ENCODE data around the gene EVI5L.

The EVI5L gene

GRCh38 chr19:7874897-7875273, 44.9 kb downstream of the EVI5L start:
- H3K4me3 ChIP-seq (ENCODE audit: extremely low read depth, insufficient read depth, low read length, poor library complexity, severe bottlenecking) = peak overlapping the region; percentile 39
- no peaks in the 10 kb centered on the region for H3K9me3 ChIP-seq (ENCODE audit: control insufficient read depth, low read length)
- no peak overlapping the region for H3K27ac ChIP-seq (ENCODE audit: low read depth, low read length, severe bottlenecking)

GRCh38 chr19:7877249-7877836, 47.3 kb downstream of the EVI5L start:
- Histone ChIP-seq H3K9me3 (ENCODE audit: control insufficient read depth, low read length) (no peaks in the 10 kb centered on the region), H3K4me3 (ENCODE audit: extremely low read depth, insufficient read depth, low read length, poor library complexity, severe bottlenecking) (no peak overlapping the region), H3K27ac (ENCODE audit: low read depth, low read length, severe bottlenecking) (no peak overlapping the region), H3K4me1 (ENCODE audit: control insufficient read depth, insufficient read depth, low read length, poor library complexity, severe bottlenecking) (peaks cover 3% of the 10 kb centered on the region), H3K36me3 (ENCODE audit: control insufficient read depth, insufficient read depth, low read length) (no peaks in the 10 kb centered on the region)
- 84 to 88% methylated on average over 3 to 5 of the region's 6 CpGs for WGBS, 2 experiments (ENCODE audit: insufficient coverage in 2 of 2)

More at GRCh38 chr19:7874897-7875273, 44.9 kb downstream of the EVI5L start:
- H3K4me1 ChIP-seq (ENCODE audit: control insufficient read depth, insufficient read depth, low read length, poor library complexity, severe bottlenecking) = peaks cover 10% of the 10 kb centered on the region
- no peaks in the 10 kb centered on the region for H3K36me3 ChIP-seq (ENCODE audit: control insufficient read depth, insufficient read depth, low read length)
- 61 to 68% methylated on average over 9 to 12 of the region's 12 CpGs for WGBS, 2 experiments (ENCODE audit: insufficient coverage in 2 of 2)

DNA sequence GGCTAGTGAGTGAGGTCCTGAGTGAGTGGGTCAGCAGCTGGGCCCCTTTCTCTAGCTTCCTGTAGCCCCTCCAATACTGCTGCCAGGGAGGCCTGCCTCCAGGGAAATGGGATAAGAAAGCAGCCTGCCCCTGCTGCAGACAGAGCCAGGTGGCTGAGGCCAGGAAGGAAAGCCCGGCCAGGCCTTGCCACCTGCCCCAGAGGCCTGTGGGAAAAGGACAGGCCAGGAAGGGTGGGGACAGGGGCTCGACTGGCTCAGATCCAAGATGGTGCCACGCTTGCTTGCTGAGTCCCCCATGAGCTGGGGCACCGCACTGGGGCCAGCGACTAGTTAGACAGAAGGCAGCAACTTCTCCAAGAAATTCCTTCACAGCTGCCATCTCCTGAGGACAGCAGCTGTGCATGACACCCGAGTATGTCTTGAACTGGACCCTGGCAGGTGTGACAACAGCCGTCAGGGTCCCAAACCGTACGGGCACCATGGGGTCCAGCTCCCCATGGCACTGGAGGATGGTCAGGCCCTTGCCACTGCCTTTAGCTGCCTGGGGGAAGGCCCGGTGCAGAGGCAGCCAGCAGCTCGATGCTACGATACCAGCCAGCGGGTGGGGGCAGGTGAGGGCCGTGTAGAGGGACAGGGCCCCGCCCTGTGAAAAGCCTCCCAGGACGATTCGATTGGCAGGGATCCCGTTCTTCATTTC, 49.2 kb downstream of the EVI5L start:
- no peaks in the 10 kb centered on the region for H3K9me3 ChIP-seq (ENCODE audit: control insufficient read depth, low read length)
- no peaks in the 10 kb centered on the region for H3K4me1 ChIP-seq (ENCODE audit: control insufficient read depth, insufficient read depth, low read length, poor library complexity, severe bottlenecking)
- H3K27ac ChIP-seq (ENCODE audit: low read depth, low read length, severe bottlenecking) = no peak overlapping the region
- no peaks in the 10 kb centered on the region for H3K36me3 ChIP-seq (ENCODE audit: control insufficient read depth, insufficient read depth, low read length)
- WGBS, 2 experiments (ENCODE audit: insufficient coverage in 2 of 2) = 89 to 94% methylated on average over 15 to 17 of the region's 18 CpGs
- H3K4me3 ChIP-seq (ENCODE audit: extremely low read depth, insufficient read depth, low read length, poor library complexity, severe bottlenecking) = no peak overlapping the region

DNA sequence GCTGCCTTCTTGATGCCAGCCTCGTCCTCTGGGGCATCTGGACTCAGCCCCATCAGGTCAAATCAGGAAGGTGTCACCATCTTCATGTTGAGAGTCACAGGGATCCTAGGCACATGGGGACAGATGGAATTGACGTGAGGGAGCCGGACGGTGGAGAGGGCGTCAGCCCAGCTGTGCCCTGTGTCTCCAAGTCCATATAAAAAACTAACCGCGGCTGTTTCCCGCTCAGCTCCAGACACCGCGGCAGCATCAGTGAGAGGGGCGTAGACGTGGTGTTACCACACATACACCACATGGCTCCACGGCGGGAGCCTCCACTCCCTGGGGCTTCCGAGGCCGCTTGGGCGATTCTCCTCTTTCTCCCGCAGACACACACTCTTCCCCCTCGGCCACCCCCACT, 49.8 kb downstream of the EVI5L start:
- no peaks in the 10 kb centered on the region for H3K9me3 ChIP-seq (ENCODE audit: control insufficient read depth, low read length)
- no peak overlapping the region for H3K27ac ChIP-seq (ENCODE audit: low read depth, low read length, severe bottlenecking)
- H3K4me1 ChIP-seq (ENCODE audit: control insufficient read depth, insufficient read depth, low read length, poor library complexity, severe bottlenecking) = no peaks in the 10 kb centered on the region
- WGBS, 2 experiments (ENCODE audit: insufficient coverage in 2 of 2) = 89 to 92% methylated on average over 6 to 12 of the region's 19 CpGs
- no peaks in the 10 kb centered on the region for H3K36me3 ChIP-seq (ENCODE audit: control insufficient read depth, insufficient read depth, low read length)
- H3K4me3 ChIP-seq (ENCODE audit: extremely low read depth, insufficient read depth, low read length, poor library complexity, severe bottlenecking) = no peak overlapping the region

- Histone ChIP-seq H3K36me3 (ENCODE audit: control insufficient read depth, insufficient read depth, low read length) (no peaks in the 10 kb centered on the region), H3K27ac (ENCODE audit: low read depth, low read length, severe bottlenecking) (no peak overlapping the region), H3K4me1 (ENCODE audit: control insufficient read depth, insufficient read depth, low read length, poor library complexity, severe bottlenecking) (no peaks in the 10 kb centered on the region), H3K9me3 (ENCODE audit: control insufficient read depth, low read length) (no peaks in the 10 kb centered on the region), H3K4me3 (ENCODE audit: extremely low read depth, insufficient read depth, low read length, poor library complexity, severe bottlenecking) (no peak overlapping the region)
- WGBS, 2 experiments (ENCODE audit: insufficient coverage in 2 of 2) = 93 to 96% methylated on average over 3 of the region's 3 CpGs
Measured at GRCh38 chr19:7881910-7882309, 51.9 kb downstream of the EVI5L start.

GRCh38 chr19:7883105-7883504, 53.1 kb downstream of the EVI5L start:
- Histone ChIP-seq H3K9me3 (ENCODE audit: control insufficient read depth, low read length) (no peaks in the 10 kb centered on the region), H3K4me3 (ENCODE audit: extremely low read depth, insufficient read depth, low read length, poor library complexity, severe bottlenecking) (no peak overlapping the region), H3K36me3 (ENCODE audit: control insufficient read depth, insufficient read depth, low read length) (no peaks in the 10 kb centered on the region), H3K4me1 (ENCODE audit: control insufficient read depth, insufficient read depth, low read length, poor library complexity, severe bottlenecking) (no peaks in the 10 kb centered on the region), H3K27ac (ENCODE audit: low read depth, low read length, severe bottlenecking) (no peak overlapping the region)
- WGBS, 2 experiments (ENCODE audit: insufficient coverage in 2 of 2) = 100% methylated on average over 1 to 2 of the region's 4 CpGs

- no peak overlapping the region for H3K27ac ChIP-seq (ENCODE audit: low read depth, low read length, severe bottlenecking)
- no peak overlapping the region for H3K4me3 ChIP-seq (ENCODE audit: extremely low read depth, insufficient read depth, low read length, poor library complexity, severe bottlenecking)
- WGBS, 2 experiments (ENCODE audit: insufficient coverage in 2 of 2) = 100% methylated on average over 1 of the region's 2 CpGs
- no peaks in the 10 kb centered on the region for H3K36me3 ChIP-seq (ENCODE audit: control insufficient read depth, insufficient read depth, low read length)
- H3K9me3 ChIP-seq (ENCODE audit: control insufficient read depth, low read length) = no peaks in the 10 kb centered on the region
- no peaks in the 10 kb centered on the region for H3K4me1 ChIP-seq (ENCODE audit: control insufficient read depth, insufficient read depth, low read length, poor library complexity, severe bottlenecking)
Measured at GRCh38 chr19:7883796-7884570, 54.0 kb downstream of the EVI5L start.

DNA sequence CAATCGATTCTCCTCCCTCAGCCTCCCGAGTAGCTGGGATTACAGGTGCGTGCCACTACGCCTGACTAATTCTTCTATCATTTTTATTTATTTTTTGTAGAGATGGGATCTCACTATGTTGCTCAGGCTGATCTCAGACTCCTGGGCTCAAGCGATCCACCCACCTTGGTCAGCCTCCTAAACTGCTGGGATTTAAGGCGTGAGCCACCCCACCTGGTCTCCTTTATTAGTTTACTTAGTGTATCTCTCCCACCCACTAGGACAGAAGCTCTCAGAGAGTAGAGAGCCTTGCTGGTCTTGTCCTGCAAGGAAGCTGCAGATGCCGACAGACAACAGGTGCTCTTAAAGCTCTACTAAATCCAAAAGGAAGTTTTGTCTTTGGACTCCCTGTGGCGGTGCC, 55.8 kb downstream of the EVI5L start:
- no peaks in the 10 kb centered on the region for H3K36me3 ChIP-seq (ENCODE audit: control insufficient read depth, insufficient read depth, low read length)
- no peaks in the 10 kb centered on the region for H3K9me3 ChIP-seq (ENCODE audit: control insufficient read depth, low read length)
- no peak overlapping the region for H3K4me3 ChIP-seq (ENCODE audit: extremely low read depth, insufficient read depth, low read length, poor library complexity, severe bottlenecking)
- 97 to 98% methylated on average over 6 of the region's 8 CpGs for WGBS, 2 experiments (ENCODE audit: insufficient coverage in 2 of 2)
- no peaks in the 10 kb centered on the region for H3K4me1 ChIP-seq (ENCODE audit: control insufficient read depth, insufficient read depth, low read length, poor library complexity, severe bottlenecking)
- H3K27ac ChIP-seq (ENCODE audit: low read depth, low read length, severe bottlenecking) = no peak overlapping the region

DNA sequence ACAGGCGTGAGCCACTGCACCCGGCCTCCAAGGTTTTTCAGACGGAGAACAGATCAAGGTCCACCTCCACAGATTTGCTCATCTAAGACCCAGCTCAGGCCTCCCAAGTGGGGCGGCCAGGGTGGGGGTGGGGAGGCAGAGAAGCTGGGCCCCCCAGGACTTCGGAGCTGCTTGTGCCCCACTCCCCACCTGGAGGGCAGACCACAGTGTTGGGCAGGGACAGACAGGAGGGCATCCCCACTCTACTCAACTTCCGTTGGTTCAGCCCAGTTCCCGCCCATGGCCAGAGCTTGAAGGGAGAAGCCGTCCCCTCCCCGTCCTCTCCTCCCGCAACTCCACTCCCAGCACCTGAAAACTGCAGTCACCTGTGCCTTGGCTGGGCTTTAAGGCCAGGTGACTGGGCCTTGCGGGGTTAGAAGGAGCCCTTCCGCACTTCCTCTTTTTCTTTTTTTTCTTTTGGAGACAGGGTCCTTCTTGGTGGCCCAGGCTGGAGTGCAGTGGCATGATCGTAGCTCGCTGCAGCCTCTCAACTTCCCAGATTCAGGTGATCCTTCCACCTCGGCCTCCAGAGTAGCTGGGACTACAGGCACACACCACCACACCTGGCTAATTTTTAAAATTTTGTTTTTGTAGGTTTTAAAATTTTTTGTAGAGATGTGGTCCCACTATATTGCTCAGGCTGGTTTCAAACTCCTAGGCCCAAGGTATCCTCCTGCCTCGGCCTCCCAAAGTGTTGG, 57.6 kb downstream of the EVI5L start:
- Histone ChIP-seq H3K4me1 (ENCODE audit: control insufficient read depth, insufficient read depth, low read length, poor library complexity, severe bottlenecking) (no peaks in the 10 kb centered on the region), H3K4me3 (ENCODE audit: extremely low read depth, insufficient read depth, low read length, poor library complexity, severe bottlenecking) (no peak overlapping the region), H3K36me3 (ENCODE audit: control insufficient read depth, insufficient read depth, low read length) (no peaks in the 10 kb centered on the region), H3K9me3 (ENCODE audit: control insufficient read depth, low read length) (no peaks in the 10 kb centered on the region), H3K27ac (ENCODE audit: low read depth, low read length, severe bottlenecking) (no peak overlapping the region)
- WGBS, 2 experiments (ENCODE audit: insufficient coverage in 2 of 2) = 86 to 88% methylated on average over 7 to 13 of the region's 16 CpGs

GRCh38 chr19:7888145-7888825, 58.3 kb downstream of the EVI5L start, which contains the start of gene LRRC8E:
LRRC8E (plus strand) TSS chr19:7888510; CDS start chr19:7895604, 7,094 bp downstream.
- H3K4me3 ChIP-seq (ENCODE audit: extremely low read depth, insufficient read depth, low read length, poor library complexity, severe bottlenecking) = peak within 1 kb of the TSS; percentile 49
- H3K4me1 ChIP-seq (ENCODE audit: control insufficient read depth, insufficient read depth, low read length, poor library complexity, severe bottlenecking) = no peaks in the 10 kb centered on the region
- H3K27ac ChIP-seq (ENCODE audit: low read depth, low read length, severe bottlenecking) = no peak within 1 kb of the TSS
- no peaks in the 10 kb centered on the region for H3K36me3 ChIP-seq (ENCODE audit: control insufficient read depth, insufficient read depth, low read length)
- no peaks in the 10 kb centered on the region for H3K9me3 ChIP-seq (ENCODE audit: control insufficient read depth, low read length)
- 9 to 10% methylated on average over 42 to 47 of the region's 53 CpGs for WGBS, 2 experiments (ENCODE audit: insufficient coverage in 2 of 2)

Measured in mesodermal cell (in vitro differentiated cells).